NB4 (cell line): ENCODE measurements around the gene GALNT13.

Experiments used
- CTCF ChIP-seq: IDR thresholded peaks from one replicate; pipeline ENCODE4 v1.5.1; 2012; ENCODE audit warnings: low read depth, low read length
- POLR2A ChIP-seq: IDR thresholded peaks from 2 replicates; pipeline ENCODE4 v1.6.1; 2011; ENCODE audit warnings: mild to moderate bottlenecking; ENCODE audit not compliant: insufficient read length; ENCODE audit errors: extremely low read depth

DNA sequence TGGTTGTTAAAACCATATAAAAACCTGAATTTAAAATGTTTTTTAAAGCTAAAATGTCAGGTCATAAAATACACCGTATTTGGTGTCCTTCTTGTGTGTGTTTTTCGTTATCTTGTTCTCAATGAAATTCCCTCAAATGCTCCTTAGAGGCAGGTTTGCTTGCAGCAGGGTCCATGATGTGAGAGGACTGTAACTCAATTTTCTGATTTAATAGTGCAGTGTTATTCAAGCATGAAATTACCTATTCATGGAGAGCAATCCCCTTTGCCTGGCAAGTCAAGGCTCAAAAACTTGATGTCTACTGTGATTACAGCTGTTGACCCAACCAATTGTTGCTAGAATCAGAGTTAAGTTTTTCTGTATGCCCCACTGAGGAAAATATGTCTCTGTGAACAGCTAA, 318.2 kb downstream of the GALNT13 start:
- TF ChIP-seq POLR2A (no peak), CTCF (no peak)
